ENCODE measurements around the gene NLN. TPM values are rescaled to one million over a fixed set of nuclear protein-coding genes. Genes with fewer than 3 reads are reported as not detected.

NLN gene
- total and polyA plus RNA-seq, 2 of the 13 experiments (the other 11 are each of a cell fraction or from before 2014, with no cell fraction given), result 11.9 to 36.7 TPM

DNA sequence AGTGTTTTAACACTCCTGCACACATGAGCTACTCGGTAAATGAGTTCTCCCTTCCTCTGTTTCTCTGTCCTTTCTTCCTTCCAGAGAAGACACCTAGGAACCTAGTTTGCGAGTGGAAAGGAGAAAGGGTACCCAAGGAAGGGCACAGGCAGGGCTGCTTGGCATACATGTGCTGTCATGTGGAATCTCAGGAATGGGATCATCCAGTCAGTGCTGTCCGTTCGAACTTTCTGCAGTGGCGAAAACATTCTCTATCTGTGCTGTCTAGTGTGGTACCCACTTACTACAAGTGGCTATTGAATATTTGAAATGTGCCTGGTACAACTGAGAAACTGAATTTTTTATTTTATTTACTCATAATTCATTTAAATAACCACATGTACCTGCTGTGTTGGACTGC lies 28.0 kb downstream of the NLN start:
- ChIA-PET CTCF (ENCODE audit: low intra/inter-chr PET ratio, low total read pairs) (no interaction called here), POLR2A (no interaction called here)
- WGBS (ENCODE audit: low lambda C conversion rate), result 80% methylated on average over 5 of the region's 5 CpGs
- Histone ChIP-seq H3K27ac (ENCODE audit: extremely low read length, insufficient read depth, low read length) (peak overlapping the region; percentile 39), H3K4me2 (ENCODE audit: low read depth, low read length) (no peak overlapping the region), H3K79me2 (ENCODE audit: insufficient read depth, low read length) (peaks cover 26% of the 10 kb centered on the region), H4K20me1 (ENCODE audit: insufficient read depth, low read length) (no peaks in the 10 kb centered on the region; the same call in 1 of the 2 replicates), H3K27me3 (ENCODE audit: control insufficient read depth in 1 of 2, insufficient read depth in 2 of 2, low read length in 2 of 2) (no peaks in the 10 kb centered on the region), H2AFZ (ENCODE audit: low read length) (no peak overlapping the region), H3K36me3 (replicated peaks in 1 of 2; ENCODE audit: control insufficient read depth in 1 of 2, insufficient read depth in 2 of 2, low read length in 2 of 2) (no peaks in the 10 kb centered on the region), H3K4me3 (replicated peaks in 1 of 3; ENCODE audit: insufficient read depth in 1 of 3, low read depth in 2 of 3, low read length in 3 of 3) (no peak overlapping the region), H3K9me3 (ENCODE audit: low read length) (no peaks in the 10 kb centered on the region), H3K4me1 (ENCODE audit: insufficient read depth, low read length) (peaks cover 45% of the 10 kb centered on the region), H3K9ac (ENCODE audit: insufficient read depth, low read depth, low read length) (no peak overlapping the region)
- in situ Hi-C loops (cut with HindIII; ENCODE audit: extremely low pct_ligation_motif_present, low pct_unique_long_range_greater_than_20kb) (no loop called here), intact Hi-C loops (cut with micrococcal nuclease; ENCODE audit: unreplicated experiment) (no loop called here)
- TF ChIP-seq, protein P1, sequence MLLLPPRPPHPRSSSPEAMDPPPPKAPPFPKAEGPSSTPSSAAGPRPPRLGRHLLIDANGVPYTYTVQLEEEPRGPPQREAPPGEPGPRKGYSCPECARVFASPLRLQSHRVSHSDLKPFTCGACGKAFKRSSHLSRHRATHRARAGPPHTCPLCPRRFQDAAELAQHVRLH (CRISPR knock-in tag; IDR thresholded peaks at IDR 0.05; ENCODE audit: borderline replicate concordance, low read depth), result no peak
- peak; percentile 57 for TF ChIP-seq TEAD3 (CRISPR knock-in tag; optimal IDR thresholded peaks at IDR 0.05; ENCODE audit: borderline replicate concordance)
- no peak for TF ChIP-seq ZNF713 (CRISPR knock-in tag; IDR thresholded peaks at IDR 0.05)
- DNase-seq (ENCODE audit: low spot score) (no peak), ATAC-seq (peak; percentile 70), FAIRE-seq (no peak)
- no TSS peak for BruUV-seq (replicated peaks)

DNA sequence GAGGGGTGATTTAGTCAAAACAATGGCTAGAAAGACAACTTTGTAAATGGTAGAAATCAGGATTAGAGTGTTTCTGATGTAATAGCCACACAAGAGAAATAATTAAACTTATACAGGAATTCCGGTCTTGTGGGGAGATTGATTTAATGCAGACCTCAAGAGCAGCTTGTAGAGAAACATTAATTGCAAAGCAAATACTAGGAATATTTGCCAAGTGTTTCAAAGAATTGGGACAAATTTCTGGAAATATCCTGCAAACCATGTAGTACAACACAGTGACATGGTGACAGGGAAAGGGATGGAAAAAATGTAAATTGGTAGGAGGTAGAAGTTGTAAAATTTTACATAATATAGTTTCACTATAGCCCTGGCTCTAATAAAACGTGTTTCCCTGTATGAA lies 28.9 kb downstream of the NLN start:
- in situ Hi-C loops (cut with HindIII; ENCODE audit: extremely low pct_ligation_motif_present, low pct_unique_long_range_greater_than_20kb), result no loop called here
- no peak overlapping the region for H3K27ac ChIP-seq (ENCODE audit: extremely low read length, insufficient read depth, low read length)
- CTCF ChIA-PET (ENCODE audit: low intra/inter-chr PET ratio, low total read pairs), result no interaction called here

More for the DNA sequence above, 28.9 kb downstream of the NLN start:
- DNase-seq (ENCODE audit: low spot score) (no peak), FAIRE-seq (no peak), ATAC-seq (no peak)
- H3K4me2 ChIP-seq (ENCODE audit: low read depth, low read length), result peak overlapping the region; percentile 22; the same call in 1 of the 2 replicates
- H3K27me3 ChIP-seq (ENCODE audit: control insufficient read depth in 1 of 2, insufficient read depth in 2 of 2, low read length in 2 of 2), result no peaks in the 10 kb centered on the region
- peaks cover 45% of the 10 kb centered on the region for H3K4me1 ChIP-seq (ENCODE audit: insufficient read depth, low read length)
- 78% methylated on average over 2 of the region's 2 CpGs for WGBS (ENCODE audit: low lambda C conversion rate)
- H2AFZ ChIP-seq (ENCODE audit: low read length), result no peak overlapping the region
- H3K36me3 ChIP-seq (replicated peaks in 1 of 2; ENCODE audit: control insufficient read depth in 1 of 2, insufficient read depth in 2 of 2, low read length in 2 of 2), result no peaks in the 10 kb centered on the region
- BruUV-seq (replicated peaks), result no TSS peak
- TF ChIP-seq, protein P2, sequence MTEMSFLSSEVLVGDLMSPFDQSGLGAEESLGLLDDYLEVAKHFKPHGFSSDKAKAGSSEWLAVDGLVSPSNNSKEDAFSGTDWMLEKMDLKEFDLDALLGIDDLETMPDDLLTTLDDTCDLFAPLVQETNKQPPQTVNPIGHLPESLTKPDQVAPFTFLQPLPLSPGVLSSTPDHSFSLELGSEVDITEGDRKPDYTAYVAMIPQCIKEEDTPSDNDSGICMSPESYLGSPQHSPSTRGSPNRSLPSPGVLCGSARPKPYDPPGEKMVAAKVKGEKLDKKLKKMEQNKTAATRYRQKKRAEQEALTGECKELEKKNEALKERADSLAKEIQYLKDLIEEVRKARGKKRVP (CRISPR knock-in tag; IDR thresholded peaks at IDR 0.05), result 0 out of 4 replicates have a peak, but pooled peaks of 1 of the 2 experiments have one; percentile 12
- no peak for TF ChIP-seq SP4 (CRISPR knock-in tag; IDR thresholded peaks at IDR 0.05)
- H3K9me3 ChIP-seq (ENCODE audit: low read length), result no peaks in the 10 kb centered on the region
- H4K20me1 ChIP-seq (ENCODE audit: insufficient read depth, low read length), result no peaks in the 10 kb centered on the region; the same call in 1 of the 2 replicates
- intact Hi-C loops (cut with micrococcal nuclease; ENCODE audit: unreplicated experiment), result no loop called here
- H3K4me3 ChIP-seq (replicated peaks in 1 of 3; ENCODE audit: insufficient read depth in 1 of 3, low read depth in 2 of 3, low read length in 3 of 3), result no peak overlapping the region
- POLR2A ChIA-PET, result no interaction called here
- H3K9ac ChIP-seq (ENCODE audit: insufficient read depth, low read depth, low read length), result no peak overlapping the region
- H3K79me2 ChIP-seq (ENCODE audit: insufficient read depth, low read length), result peaks cover 19% of the 10 kb centered on the region

Data from HepG2 (cell line).